COLO668 (cell line): ENCODE results near the gene DNASE1.
"Not testable (repeated sequence)": the region's sequence is repeated elsewhere in the genome, so short reads cannot be mapped to it uniquely, and the experiment has no call there.

Experiments
- DNase-seq: peaks from one replicate; lab custom pipeline; 2025; ENCODE audit not compliant: unreplicated experiment; lab: John Stamatoyannopoulos, UW

DNASE1 gene, protein sequence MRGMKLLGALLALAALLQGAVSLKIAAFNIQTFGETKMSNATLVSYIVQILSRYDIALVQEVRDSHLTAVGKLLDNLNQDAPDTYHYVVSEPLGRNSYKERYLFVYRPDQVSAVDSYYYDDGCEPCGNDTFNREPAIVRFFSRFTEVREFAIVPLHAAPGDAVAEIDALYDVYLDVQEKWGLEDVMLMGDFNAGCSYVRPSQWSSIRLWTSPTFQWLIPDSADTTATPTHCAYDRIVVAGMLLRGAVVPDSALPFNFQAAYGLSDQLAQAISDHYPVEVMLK

DNA sequence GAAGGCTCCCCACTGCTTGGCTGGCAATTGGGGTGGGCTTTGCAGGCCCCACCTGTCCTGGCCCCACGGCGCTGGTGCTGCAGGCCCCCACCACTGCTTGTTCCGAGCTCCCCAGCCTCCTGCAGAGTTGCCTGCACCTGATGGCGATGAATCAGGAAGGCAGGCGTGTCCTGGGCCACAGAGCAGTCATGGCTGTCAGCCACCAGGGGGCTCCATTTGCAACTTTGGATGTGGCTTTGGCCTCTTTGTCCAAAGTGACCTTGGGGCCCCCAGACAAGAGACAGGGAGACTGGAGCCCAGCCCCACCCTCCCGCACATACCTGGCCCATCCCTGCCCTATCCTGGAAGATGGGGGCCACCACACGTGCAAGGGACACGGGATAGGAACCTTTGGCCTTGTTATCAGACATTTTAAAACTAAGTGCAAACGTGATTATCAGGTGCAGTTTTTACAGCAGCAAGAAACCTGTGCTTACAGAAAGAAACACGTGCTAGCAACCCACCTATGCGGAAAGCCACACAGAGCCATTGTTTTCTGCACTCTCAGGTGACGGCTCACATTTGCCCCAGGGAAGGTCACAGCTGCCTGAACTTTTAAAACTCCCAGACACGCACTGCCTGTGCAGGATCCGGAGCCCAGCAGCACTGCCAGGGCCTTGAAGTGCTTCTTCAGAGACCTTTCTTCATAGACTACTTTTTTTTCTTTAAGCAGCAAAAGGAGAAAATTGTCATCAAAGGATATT is at the start of gene DNASE1:
TSS of gene DNASE1 (plus strand) at position 443 of the 743 bp plus-strand sequence. CDS start 683 bp downstream, outside the sequence.
- peak; percentile 40 for DNase-seq

GRCh38 chr16:3606441-3606840 is 48.0 kb upstream of the DNASE1 start:
- no peak for DNase-seq

GRCh38 chr16:3607161-3607560 is 47.3 kb upstream of the DNASE1 start:
- no peak for DNase-seq

- no peak for DNase-seq
These were observed 46.9 kb upstream of the DNASE1 start for GRCh38 chr16:3607634-3608033.

DNA sequence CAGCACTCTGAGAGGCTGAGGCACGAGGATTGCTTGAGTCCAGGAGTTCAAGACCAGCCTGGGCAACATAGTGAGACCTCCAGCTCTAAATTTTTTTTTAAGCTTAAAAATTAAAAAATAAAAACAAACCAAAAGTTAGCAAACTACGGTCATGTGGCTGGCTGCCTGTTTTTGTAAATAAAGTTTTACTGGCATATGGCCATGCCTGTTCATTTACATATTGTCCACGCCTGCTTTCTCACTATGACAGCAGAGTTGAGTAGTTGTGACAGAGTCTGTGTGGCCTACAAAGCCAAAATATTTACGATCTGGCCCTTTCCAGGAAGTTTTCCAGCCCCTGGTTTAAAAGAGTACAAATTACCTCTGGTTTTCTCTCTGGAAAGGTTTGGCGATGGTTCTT is 46.4 kb upstream of the DNASE1 start:
- DNase-seq: no peak

DNA sequence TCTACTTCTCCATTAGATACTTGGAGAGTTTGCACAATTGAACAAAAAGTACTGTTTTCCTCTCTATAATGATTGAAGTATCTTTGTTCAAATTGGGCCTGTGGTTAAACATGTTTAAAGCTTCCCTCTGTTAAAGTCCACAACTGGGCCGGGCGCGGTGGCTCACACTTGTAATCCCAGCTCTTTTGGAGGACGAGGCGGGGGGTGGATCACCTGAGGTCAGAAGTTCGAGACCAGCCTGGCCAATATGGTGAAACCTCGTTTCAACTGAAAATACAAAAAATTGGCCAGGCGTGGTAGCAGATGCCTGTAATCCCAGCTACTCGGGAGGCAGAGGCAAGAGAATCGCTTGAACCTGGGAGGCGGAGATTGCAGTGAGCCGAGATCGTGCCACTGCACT is 45.5 kb upstream of the DNASE1 start:
- DNase-seq: not testable (repeated sequence)

DNA sequence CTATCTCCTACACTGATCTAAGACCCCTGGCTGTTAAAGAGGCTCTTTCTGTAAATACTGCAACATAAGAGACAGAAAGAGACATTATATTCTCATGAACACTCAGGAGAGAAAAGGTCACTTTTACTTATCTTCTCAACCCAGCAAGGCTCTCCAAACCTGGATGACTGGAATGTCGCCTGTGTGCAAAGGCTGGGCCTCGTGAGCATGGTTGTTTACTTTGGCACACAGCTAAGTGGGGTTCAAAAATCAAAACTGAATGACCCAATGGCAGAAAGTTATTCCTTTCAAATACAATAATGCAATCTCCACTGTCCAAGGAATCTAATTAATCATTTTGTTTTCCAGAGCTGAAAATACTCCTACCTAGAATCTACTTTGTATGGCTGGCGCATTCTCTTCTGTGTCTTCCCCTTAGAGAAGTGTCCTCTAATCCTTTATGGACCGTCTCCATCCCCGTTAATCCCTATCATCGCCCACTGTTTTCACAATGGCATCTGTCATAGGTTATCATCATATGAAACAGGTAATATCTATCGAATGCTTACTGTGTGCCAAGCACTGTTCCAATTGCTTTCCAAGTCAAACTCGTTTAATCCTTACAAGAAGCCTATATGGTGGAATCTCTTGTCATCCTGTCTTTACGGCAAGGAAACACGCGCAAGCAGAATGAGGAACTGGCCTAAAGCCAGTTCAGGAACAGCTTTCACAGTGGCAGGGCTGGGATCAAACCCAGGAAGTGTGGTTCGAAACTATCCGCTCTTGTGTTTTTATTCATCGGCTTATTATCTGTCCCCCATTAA is 44.4 kb upstream of the DNASE1 start:
- DNase-seq: no peak

DNA sequence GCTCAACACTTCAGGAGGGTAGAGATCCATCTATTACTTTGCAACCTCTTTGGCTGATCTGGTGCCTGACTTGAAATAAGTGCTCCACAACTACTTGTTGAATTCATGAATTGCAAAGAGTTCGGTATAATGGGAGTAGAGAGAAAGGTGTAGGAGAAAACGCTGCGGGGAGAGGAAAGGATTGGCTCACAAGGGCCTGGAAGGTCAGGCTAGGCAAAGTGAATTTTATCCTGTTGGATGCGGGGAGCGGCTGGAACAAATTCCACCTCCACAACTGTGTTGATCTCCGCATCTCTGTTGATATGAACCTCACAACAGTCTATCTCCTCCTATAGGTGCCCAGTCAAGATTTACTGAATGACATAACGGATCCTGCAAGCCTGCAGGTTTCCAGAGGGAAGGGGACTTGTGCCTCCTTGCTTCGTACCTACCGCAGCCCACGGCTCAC is 43.8 kb upstream of the DNASE1 start:
- DNase-seq: no peak

DNA sequence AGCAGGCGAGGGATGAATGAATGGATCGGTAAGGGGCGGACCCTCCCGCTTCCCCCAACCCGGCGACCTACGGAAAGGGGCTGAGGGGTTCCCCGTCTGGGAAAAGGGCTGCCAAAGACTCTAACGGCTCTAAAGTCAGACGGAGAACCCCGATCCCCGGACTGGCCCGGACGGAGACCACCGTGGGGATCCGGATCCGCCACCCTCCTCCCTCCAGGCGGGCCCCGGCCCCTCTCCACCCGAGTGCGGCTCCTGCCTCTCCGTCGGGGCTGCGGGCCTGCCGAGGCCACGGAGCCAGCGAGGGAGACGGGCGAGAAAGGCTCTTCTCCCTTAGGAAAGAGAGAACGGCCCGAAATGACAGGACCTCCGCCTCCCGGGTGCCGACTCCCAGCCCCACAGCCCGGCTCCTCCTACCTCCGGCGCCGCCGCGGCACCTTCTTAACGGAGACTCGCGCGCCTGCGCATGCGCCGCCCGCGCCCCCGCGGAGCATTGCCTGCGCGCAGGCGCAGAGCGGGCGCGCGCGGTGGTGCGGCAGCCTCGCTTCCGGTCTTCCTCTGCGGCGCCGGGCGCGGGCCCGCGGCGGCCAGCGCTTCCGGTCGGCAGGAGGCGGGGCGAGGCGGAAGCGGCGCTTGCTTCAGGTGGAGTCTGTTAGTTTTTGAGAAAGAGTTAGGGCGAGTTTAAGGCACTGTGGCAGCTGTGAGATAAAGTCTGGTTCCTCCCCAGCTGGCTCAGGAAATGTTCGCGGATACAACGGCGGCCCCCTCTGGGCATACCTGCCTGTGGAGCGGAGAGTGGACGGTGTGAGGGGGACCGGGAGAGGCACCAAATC is 43.1 kb upstream of the DNASE1 start, which contains the start of gene SLX4:
TSS of gene SLX4 (minus strand) at position 461 of the 830 bp plus-strand sequence. CDS start 2,642 bp downstream, outside the sequence.
- peak; percentile 97 for DNase-seq

- no peak for DNase-seq
These were observed 41.7 kb upstream of the DNASE1 start for GRCh38 chr16:3612510-3613466.

- DNase-seq: no peak
These were observed 35.7 kb upstream of the DNASE1 start for GRCh38 chr16:3618769-3619141.

GRCh38 chr16:3623642-3624041 is 30.8 kb upstream of the DNASE1 start:
- no peak for DNase-seq

DNA sequence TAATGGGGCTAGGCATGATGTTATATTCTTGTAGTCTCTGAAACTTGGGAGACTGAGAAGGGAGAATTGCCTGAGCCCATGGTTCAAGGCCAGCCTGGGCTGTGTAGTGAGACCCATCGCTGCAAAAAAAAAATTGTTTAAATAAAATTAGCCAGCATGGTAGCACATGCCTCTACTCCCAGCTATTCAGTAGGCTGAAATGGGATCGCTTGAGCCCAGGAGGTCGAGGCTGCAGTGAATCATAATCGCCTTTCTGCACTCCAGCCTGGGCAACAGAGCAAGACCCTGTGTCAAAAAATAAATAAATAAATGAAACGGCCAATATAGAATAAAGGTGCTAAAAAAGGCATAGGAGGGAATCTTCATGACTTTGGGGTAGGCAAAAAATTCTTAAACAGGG is 29.2 kb upstream of the DNASE1 start:
- DNase-seq: no peak

DNA sequence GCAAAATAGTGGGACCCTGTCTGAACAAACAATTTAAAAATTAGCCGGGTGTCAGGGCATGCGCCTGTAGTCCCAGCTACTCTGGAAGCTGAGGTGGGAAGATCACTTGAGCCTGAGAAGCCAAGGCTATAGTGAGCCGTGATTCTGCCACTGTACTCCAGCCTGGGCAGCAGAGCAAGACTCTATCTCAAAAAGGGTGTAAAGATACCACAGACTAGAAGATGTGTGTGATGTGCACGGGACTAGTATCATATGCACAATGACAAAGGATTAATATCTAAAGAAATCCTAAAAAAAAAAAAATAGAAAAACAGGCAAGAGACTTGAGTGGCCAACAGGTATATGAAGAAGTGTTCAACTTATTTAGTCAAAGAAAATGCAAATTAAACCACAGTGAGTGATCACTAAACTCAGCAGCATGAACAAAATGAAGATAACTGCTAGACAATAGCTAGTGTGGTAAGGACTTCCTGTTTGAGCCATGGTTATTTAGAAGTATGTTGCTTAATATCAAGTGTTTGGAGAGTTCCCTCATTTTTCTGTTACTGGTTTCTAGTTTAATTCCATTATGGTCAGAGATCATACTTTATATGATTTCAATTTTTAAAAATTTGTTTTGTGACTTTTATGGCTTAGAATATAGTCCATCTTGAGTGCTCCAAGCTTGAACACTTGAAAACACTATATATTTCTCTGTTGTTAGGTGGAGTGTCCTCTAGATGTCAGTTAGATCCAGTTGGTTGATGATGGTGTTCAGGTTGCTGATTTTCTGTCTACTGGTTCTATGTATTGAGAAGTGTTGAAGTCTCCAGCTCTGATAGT is 28.4 kb upstream of the DNASE1 start:
- DNase-seq: no peak

- DNase-seq: no peak
These were observed 17.0 kb upstream of the DNASE1 start for GRCh38 chr16:3637371-3637923.

GRCh38 chr16:3638916-3639644 is 15.4 kb upstream of the DNASE1 start:
- DNase-seq: no peak

- DNase-seq: no peak
These were observed 14.3 kb upstream of the DNASE1 start for GRCh38 chr16:3640207-3640606.
